GM12874 (cell line): ENCODE results near the gene NRDC.

Experiments
- TF ChIP-seq, protein P1 (sequence below): IDR thresholded peaks from 2 replicates; pipeline ENCODE4 v1.5.1; 2011; ENCODE audit warnings: low read depth, mild to moderate bottlenecking, control low read depth, low read length, moderate library complexity; ENCODE audit not compliant: insufficient read depth

The NRDC gene

GRCh38 chr1:51863384-51863783 is 15.1 kb downstream of the NRDC start:
- TF ChIP-seq, protein P1, sequence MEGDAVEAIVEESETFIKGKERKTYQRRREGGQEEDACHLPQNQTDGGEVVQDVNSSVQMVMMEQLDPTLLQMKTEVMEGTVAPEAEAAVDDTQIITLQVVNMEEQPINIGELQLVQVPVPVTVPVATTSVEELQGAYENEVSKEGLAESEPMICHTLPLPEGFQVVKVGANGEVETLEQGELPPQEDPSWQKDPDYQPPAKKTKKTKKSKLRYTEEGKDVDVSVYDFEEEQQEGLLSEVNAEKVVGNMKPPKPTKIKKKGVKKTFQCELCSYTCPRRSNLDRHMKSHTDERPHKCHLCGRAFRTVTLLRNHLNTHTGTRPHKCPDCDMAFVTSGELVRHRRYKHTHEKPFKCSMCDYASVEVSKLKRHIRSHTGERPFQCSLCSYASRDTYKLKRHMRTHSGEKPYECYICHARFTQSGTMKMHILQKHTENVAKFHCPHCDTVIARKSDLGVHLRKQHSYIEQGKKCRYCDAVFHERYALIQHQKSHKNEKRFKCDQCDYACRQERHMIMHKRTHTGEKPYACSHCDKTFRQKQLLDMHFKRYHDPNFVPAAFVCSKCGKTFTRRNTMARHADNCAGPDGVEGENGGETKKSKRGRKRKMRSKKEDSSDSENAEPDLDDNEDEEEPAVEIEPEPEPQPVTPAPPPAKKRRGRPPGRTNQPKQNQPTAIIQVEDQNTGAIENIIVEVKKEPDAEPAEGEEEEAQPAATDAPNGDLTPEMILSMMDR, result no peak

DNA sequence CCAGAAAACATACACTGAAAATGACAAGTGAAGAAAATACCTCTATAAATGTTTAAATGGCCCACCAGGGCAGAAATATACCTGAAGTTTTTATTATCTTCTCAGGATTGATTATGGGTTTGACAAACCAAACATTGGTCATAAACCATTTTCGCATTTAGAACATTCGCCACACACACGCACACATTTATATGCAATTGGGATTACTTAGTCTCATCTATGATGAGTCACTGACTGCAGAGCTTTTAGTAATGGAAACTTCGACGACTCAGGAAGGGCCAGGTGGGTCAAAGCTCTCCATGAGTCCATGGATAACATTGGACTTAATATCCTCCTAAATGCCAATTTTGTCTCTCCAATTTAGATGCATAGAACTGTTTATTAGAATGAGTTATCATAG is 16.9 kb downstream of the NRDC start:
- TF ChIP-seq, protein P1, result no peak

- TF ChIP-seq, protein P1, result no peak
Measured at GRCh38 chr1:51859735-51860134, 18.8 kb downstream of the NRDC start.

GRCh38 chr1:51859333-51859732 is 19.2 kb downstream of the NRDC start:
- TF ChIP-seq, protein P1, result no peak

DNA sequence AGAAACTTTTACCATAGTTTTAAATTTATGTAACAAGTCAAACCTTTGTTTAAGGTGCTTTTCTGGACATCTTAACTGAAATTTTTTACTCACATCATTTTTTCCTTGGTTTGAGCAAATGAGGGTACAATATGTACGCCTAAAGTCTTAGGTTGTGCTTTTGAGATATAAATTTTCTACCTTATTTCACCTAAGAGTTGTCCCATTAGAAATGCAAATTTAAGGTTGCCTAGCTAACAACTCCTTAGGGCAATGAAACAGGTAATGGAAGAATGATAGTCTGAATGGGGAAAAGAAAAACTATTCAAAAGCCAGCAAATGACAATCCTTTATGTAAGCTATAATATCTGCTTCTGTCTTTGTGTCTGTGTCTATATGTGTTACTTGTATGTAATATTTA is 19.6 kb downstream of the NRDC start:
- TF ChIP-seq, protein P1, result no peak

GRCh38 chr1:51856745-51857144 is 21.8 kb downstream of the NRDC start:
- TF ChIP-seq, protein P1, result no peak

- TF ChIP-seq, protein P1, result no peak
Measured at GRCh38 chr1:51855624-51856023, 22.9 kb downstream of the NRDC start.

- TF ChIP-seq, protein P1, result no peak
Measured at GRCh38 chr1:51853360-51853759, 25.2 kb downstream of the NRDC start.
